Brain microvascular endothelial cell (primary cell): ENCODE data around the gene ADAMTS17.

Experiments
- DNase-seq: peaks from one replicate; pipeline ENCODE4 v3.0.0-alpha.2; 2020
- H3K27ac ChIP-seq: fragments of 250-450 bp; sonication (Bioruptor Pico); 2 replicates; pipeline ENCODE4 v1.5.1; 2020; ENCODE audit warnings: mild to moderate bottlenecking, moderate library complexity
- H3K27me3 ChIP-seq: fragments of 250-450 bp; sonication (Bioruptor Pico); replicated peaks from 2 replicates; pipeline ENCODE4 v1.5.1; 2020; ENCODE audit warnings: mild to moderate bottlenecking
- H3K36me3 ChIP-seq: fragments of 250-450 bp; sonication (Bioruptor Pico); replicated peaks from 2 replicates; pipeline ENCODE4 v1.5.1; 2020; ENCODE audit warnings: mild to moderate bottlenecking
- H3K4me3 ChIP-seq: 2 replicates; pipeline ENCODE4 v1.5.1; 2011; ENCODE audit warnings: low read depth, mild to moderate bottlenecking, control low read depth, low read length, moderate library complexity
- in situ Hi-C: cut with HindIII; loops from 2 replicates; pipeline ENCODE4 v1.10.0; 2017; ENCODE audit warnings: low sequenced_read_pairs, low pct_ligation_motif_present
- TF ChIP-seq, protein P1 (sequence below): IDR thresholded peaks from 2 replicates; pipeline ENCODE4 v1.5.1; 2011; ENCODE audit warnings: low read depth, mild to moderate bottlenecking, moderate library complexity, low read length, control low read depth, inconsistent platforms; ENCODE audit errors: missing control alignments

The ADAMTS17 gene

DNA sequence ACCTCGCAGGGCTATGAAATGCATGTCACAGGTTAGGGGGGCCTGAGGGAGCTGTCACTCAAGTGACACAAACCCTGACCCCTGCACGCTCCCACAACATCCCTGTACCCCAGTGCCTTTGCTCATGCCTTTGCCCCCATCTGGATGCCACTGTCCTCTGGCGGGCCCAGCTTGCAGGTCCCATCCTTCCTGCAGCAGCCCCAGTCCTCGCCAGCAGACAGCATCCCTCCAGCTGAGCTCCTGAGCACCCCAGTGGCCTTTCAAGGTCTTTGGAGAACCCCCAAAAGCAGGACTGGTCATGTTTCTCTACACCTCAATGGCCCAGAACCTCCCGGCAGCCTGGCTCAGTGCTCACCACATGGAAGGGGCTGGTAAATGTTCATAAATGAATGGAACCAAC, 170.4 kb downstream of the ADAMTS17 start:
- TF ChIP-seq, protein P1, sequence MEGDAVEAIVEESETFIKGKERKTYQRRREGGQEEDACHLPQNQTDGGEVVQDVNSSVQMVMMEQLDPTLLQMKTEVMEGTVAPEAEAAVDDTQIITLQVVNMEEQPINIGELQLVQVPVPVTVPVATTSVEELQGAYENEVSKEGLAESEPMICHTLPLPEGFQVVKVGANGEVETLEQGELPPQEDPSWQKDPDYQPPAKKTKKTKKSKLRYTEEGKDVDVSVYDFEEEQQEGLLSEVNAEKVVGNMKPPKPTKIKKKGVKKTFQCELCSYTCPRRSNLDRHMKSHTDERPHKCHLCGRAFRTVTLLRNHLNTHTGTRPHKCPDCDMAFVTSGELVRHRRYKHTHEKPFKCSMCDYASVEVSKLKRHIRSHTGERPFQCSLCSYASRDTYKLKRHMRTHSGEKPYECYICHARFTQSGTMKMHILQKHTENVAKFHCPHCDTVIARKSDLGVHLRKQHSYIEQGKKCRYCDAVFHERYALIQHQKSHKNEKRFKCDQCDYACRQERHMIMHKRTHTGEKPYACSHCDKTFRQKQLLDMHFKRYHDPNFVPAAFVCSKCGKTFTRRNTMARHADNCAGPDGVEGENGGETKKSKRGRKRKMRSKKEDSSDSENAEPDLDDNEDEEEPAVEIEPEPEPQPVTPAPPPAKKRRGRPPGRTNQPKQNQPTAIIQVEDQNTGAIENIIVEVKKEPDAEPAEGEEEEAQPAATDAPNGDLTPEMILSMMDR = no peak
- in situ Hi-C loops = no loop called here
- Histone ChIP-seq H3K27ac (no peak overlapping the region), H3K36me3 (no peaks in the 10 kb centered on the region), H3K4me3 (no peak overlapping the region), H3K27me3 (no peaks in the 10 kb centered on the region)
- DNase-seq = no peak

DNA sequence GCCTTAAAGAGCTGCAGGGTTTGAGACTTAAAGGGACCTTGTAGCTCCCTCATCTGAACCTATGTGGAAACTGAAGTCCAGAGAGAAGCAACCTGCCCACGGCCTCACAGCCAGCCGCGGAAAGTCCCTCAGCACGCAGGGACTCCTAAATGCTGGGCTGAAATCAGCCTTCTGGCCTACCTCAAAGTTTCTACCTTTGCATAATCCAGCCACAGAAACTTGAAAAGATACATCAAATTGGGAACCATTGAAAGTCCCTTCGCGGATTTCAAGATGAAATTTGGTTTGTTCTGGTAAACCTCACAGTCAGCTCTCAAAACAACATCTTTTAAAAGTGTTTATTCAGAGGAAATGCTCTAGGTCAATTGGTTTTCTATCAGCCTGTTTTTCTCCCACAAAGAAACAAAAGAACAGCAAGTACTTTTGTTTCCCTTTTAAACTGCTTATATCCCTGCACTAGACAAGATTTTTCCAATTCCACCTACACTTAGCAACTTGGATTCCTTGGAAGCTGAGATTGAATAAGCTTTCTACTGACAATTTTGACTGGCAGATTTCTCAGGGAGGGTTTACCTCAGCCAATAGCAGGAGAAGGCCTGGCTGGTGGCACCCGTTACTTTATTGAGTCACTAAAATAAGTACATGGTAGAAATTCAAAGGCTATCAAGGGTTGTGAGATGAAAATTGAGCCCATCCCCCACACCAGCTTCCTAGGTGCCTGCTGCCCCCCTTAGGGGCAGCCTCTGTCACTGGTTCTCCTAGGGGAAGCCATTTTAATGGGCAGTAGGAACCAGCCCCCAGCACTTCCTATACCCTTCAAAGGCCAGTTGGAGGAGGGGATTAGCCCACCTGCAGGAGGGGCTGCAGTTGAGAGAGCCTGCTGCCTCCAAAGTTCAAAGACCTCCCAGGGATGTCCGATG, 171.2 kb downstream of the ADAMTS17 start:
- no peak overlapping the region for H3K4me3 ChIP-seq

DNA sequence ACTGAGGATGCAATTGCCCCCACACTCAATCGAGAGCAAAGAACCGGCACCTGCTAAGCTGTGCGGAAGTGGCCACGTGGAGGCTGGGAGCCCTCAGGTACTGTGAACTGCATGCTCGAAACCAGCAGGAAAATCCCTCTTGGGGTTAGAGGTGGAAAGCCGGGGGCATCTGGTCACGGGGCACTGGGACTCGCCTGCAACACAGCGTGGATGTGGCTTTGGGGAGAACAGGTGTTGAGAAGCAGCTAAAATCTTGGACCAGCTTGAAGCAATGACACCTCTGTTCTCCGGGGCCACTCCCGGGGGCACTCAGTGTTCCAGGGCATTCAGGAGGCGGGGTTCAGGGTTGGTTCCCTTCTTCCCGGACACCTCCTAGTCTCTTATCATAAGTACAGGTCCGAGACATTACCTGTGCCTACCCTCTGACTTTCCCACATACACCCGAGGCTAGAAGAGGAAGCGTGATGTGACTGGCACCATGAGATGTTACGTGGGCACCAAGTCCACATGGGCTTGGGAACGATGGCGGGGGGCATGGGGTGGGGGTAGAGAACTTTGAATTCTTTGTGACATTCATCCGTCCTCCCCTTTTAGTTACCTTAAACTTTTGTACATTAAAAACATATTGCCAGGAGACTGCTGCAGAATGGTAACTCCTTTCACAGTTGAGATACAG, 172.0 kb downstream of the ADAMTS17 start:
- H3K27me3 ChIP-seq = no peaks in the 10 kb centered on the region
- no peak for DNase-seq
- in situ Hi-C loops = no loop called here

More for the DNA sequence above, 171.2 kb downstream of the ADAMTS17 start:
- TF ChIP-seq, protein P1 = no peak
- no peaks in the 10 kb centered on the region for H3K36me3 ChIP-seq
- no peaks in the 10 kb centered on the region for H3K27me3 ChIP-seq
- H3K27ac ChIP-seq = no peak overlapping the region
- DNase-seq = no peak
- in situ Hi-C loops = no loop called here

DNA sequence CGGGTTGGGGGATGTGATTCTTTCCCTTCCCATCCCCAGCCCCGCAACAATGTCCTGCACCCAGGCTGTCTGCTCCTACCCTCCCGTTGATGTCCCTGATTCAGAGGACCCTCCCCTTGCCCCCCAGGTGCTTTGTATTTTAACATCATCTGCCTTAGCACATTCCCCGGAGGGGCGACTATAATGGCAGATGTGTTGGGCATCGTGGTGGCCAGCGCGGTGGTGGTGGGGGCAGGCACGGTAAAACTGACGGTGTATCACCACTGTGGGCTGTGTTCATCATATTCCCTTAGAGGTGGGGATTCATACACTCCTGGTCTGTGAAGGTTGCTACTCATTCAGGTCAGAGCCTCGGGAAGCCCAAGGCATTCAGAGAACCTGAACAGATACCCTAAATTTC, 173.0 kb downstream of the ADAMTS17 start:
- no peaks in the 10 kb centered on the region for H3K27me3 ChIP-seq
- in situ Hi-C loops = no loop called here
- TF ChIP-seq, protein P1 = no peak

More for the DNA sequence above, 172.0 kb downstream of the ADAMTS17 start:
- TF ChIP-seq, protein P1 = no peak
- Histone ChIP-seq H3K27ac (no peak overlapping the region), H3K36me3 (no peaks in the 10 kb centered on the region), H3K4me3 (no peak overlapping the region)

DNA sequence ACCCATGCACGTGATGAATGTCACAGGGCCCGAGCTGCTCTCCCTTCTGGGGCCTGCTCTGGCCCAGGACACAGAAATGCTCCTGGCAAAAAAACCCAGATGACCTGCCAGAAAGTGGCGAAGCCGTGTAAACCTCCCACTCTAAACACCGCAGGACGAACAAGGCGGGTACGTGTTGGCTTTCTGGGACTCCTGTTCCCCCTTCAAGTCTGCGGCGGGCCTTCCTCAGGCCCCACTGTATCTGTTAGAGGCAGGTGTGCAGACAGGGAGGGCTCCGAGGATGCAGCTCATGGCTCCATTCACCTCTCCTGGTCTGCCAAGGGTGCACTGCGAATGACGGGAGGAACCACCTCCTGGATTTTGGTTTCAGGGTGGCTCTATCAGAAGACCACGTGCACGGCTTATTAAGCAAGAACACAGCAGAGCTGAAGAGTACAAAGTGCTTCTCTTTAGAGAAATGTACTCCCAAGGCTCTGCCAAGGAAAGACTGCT, 173.8 kb downstream of the ADAMTS17 start:
- Histone ChIP-seq H3K36me3 (no peaks in the 10 kb centered on the region), H3K4me3 (no peak overlapping the region), H3K27ac (no peak overlapping the region), H3K27me3 (no peaks in the 10 kb centered on the region)
- in situ Hi-C loops = no loop called here
- no peak for DNase-seq
- TF ChIP-seq, protein P1 = no peak

More for the DNA sequence above, 173.0 kb downstream of the ADAMTS17 start:
- no peaks in the 10 kb centered on the region for H3K36me3 ChIP-seq
- no peak overlapping the region for H3K4me3 ChIP-seq
- no peak for DNase-seq
- H3K27ac ChIP-seq = no peak overlapping the region
